GM06990 (cell line): ENCODE data around the gene RECK.
"Not testable (repeated sequence)": the region's sequence is repeated elsewhere in the genome, so short reads cannot be mapped to it uniquely, and the experiment has no call there.

Experiments used
- DNase-seq: peaks from one replicate; pipeline ENCODE4 v3.0.0-alpha.2; 2011; ENCODE audit not compliant: insufficient read length; ENCODE audit errors: extremely low read depth
- H3K27me3 ChIP-seq: replicated peaks from 2 replicates; pipeline ENCODE4 v1.6.0; 2011; ENCODE audit warnings: low read length; ENCODE audit not compliant: control insufficient read depth, insufficient read depth
- H3K36me3 ChIP-seq: 2 replicates; pipeline ENCODE4 v1.5.1; 2011; ENCODE audit warnings: low read length; ENCODE audit not compliant: control insufficient read depth, insufficient read depth
- H3K4me3 ChIP-seq: replicated peaks from 2 replicates; pipeline ENCODE4 v1.5.1; 2011; ENCODE audit warnings: low read depth, mild to moderate bottlenecking, control low read depth, low read length
- TF ChIP-seq, protein P1 (sequence below): IDR thresholded peaks from 2 replicates; pipeline ENCODE4 v1.5.1; 2011; ENCODE audit warnings: low read length, control low read depth, mild to moderate bottlenecking, inconsistent platforms; ENCODE audit not compliant: insufficient read depth, poor library complexity, severe bottlenecking

The RECK gene

GRCh38 chr9:36154331-36154952 is 117.7 kb downstream of the RECK start:
- Histone ChIP-seq H3K4me3 (no peak overlapping the region), H3K36me3 (no peaks in the 10 kb centered on the region), H3K27me3 (no peaks in the 10 kb centered on the region)
- TF ChIP-seq, protein P1, sequence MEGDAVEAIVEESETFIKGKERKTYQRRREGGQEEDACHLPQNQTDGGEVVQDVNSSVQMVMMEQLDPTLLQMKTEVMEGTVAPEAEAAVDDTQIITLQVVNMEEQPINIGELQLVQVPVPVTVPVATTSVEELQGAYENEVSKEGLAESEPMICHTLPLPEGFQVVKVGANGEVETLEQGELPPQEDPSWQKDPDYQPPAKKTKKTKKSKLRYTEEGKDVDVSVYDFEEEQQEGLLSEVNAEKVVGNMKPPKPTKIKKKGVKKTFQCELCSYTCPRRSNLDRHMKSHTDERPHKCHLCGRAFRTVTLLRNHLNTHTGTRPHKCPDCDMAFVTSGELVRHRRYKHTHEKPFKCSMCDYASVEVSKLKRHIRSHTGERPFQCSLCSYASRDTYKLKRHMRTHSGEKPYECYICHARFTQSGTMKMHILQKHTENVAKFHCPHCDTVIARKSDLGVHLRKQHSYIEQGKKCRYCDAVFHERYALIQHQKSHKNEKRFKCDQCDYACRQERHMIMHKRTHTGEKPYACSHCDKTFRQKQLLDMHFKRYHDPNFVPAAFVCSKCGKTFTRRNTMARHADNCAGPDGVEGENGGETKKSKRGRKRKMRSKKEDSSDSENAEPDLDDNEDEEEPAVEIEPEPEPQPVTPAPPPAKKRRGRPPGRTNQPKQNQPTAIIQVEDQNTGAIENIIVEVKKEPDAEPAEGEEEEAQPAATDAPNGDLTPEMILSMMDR, result no peak
- no peak for DNase-seq

GRCh38 chr9:36156116-36156515 is 119.4 kb downstream of the RECK start:
- Histone ChIP-seq H3K4me3 (no peak overlapping the region), H3K36me3 (no peaks in the 10 kb centered on the region), H3K27me3 (no peaks in the 10 kb centered on the region)
- TF ChIP-seq, protein P1, result no peak
- DNase-seq, result no peak

DNA sequence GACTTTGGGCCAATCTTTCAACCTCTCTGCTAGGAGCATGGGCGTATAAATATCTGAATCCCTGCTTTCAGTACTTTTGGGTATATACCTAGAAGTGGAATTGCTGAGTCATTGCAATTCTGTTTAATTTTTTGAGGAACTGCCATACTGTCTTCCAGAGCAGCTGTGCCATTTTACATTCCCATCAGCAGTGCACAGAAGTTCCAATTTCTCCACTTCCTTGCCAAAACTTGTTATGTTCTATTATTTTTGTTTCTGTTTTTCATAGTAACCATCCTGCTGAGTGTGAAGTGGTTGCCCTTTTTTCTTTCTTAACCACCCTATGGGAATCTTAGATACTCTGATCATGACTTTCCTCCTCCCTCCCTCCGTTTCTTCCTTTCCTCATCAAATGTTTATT is 121.4 kb downstream of the RECK start:
- DNase-seq, result no peak
- no peaks in the 10 kb centered on the region for H3K27me3 ChIP-seq
- TF ChIP-seq, protein P1, result no peak
- no peaks in the 10 kb centered on the region for H3K36me3 ChIP-seq
- no peak overlapping the region for H3K4me3 ChIP-seq

DNA sequence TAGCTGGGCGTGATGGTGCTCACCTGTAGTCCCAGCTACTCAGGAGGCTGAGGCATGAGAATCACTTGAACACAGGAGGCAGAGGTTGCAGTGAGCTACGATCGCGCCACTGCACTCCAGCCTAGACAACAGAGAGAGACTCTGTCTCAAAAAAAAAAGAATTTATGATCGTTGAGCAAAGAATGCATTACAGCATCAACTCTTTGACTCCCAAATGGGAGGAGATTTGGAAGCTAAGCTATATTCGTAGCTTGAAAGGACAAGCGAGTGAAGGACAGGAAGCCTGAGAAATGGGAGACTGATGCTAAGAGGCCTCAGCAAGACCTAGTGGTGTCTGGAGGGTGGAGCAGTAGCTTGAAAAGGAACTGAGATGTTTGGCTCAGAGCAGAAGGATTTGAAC is 122.2 kb downstream of the RECK start:
- H3K27me3 ChIP-seq, result no peaks in the 10 kb centered on the region; the same call in 1 of the 2 replicates
- TF ChIP-seq, protein P1, result no peak
- DNase-seq, result no peak
- H3K36me3 ChIP-seq, result no peaks in the 10 kb centered on the region
- H3K4me3 ChIP-seq, result no peak overlapping the region

GRCh38 chr9:36159509-36159908 is 122.8 kb downstream of the RECK start:
- not testable (repeated sequence) for H3K4me3 ChIP-seq, H3K27me3 ChIP-seq, DNase-seq, H3K36me3 ChIP-seq

- not testable (repeated sequence) for H3K27me3 ChIP-seq, H3K4me3 ChIP-seq, H3K36me3 ChIP-seq, DNase-seq
These were observed 123.4 kb downstream of the RECK start for GRCh38 chr9:36160126-36160525.

DNA sequence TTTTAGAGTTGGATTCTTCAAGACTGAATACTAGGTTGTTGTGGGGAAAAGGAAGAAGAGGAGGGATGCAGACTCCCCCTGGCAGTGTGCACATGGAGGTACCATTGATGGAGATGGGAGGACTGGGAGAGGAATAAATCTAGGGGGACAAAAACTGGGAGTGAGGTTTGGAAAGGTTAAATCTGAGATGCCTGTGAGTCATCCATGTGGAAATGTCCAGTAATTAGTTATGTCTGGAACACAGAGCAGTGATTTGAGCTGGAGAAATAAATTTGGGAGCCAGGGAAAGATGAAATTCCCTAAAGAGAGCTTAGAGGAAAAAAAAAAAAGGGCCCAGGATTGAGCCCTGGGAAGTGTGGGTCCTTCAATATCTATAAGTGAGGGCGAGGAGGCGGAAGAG is 124.5 kb downstream of the RECK start:
- no peaks in the 10 kb centered on the region; the same call in none of the 2 replicates for H3K27me3 ChIP-seq
- TF ChIP-seq, protein P1, result no peak
- no peaks in the 10 kb centered on the region for H3K36me3 ChIP-seq
- no peak for DNase-seq
- H3K4me3 ChIP-seq, result no peak overlapping the region
